Activated CD8-positive, alpha-beta memory T cell treated with anti-CD3 and anti-CD28 coated beads, Interleukin-2, amount 50 U/mL, for 24 hours (primary cell): ENCODE data around the gene CD27.
"Not testable (repeated sequence)": the region's sequence is repeated elsewhere in the genome, so short reads cannot be mapped to it uniquely, and the experiment has no call there.

Experiments used
- DNase-seq: peaks from one replicate; pipeline ENCODE4 v3.0.0-alpha.2; 2020; ENCODE audit errors: extremely low read depth

Gene CD27

DNA sequence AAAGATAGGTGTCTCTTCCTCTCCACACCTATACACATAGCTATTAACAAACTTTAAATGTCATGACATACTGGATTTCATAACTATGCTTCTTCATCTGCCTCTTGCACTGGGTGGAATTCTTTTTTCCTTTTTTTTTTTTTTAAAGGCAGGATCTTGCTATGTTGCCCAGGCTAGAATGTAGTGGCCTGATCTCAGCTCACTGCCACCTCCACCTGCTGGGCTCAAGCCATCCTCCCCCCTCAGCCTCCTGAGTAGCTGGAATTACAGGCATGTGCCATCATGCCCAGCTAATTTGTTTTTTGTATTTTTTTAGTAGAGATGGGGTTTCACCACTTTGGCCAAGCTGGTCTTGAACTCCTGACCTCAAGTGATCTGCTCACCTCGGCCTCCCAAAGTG, 43.5 kb downstream of the CD27 start:
- no peak for DNase-seq

DNA sequence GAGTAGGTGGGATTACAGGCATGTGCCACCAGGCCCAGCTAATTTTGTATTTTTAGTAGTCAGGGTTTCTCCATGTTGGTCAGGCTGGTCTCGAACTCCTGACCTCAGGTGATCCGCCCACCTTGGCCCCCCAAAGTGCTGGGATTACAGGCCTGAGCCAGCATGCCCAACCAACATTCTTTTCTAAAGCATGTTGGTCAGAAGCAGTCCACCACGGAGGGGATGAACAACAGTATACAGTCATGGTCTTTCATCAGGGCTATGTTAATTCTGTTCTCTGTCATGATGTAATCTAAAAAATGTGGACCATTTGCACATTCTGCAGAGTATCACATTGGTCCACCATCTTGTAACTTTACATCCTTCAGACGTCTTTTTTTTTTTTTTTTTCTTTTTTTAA, 44.7 kb downstream of the CD27 start:
- no peak for DNase-seq

DNA sequence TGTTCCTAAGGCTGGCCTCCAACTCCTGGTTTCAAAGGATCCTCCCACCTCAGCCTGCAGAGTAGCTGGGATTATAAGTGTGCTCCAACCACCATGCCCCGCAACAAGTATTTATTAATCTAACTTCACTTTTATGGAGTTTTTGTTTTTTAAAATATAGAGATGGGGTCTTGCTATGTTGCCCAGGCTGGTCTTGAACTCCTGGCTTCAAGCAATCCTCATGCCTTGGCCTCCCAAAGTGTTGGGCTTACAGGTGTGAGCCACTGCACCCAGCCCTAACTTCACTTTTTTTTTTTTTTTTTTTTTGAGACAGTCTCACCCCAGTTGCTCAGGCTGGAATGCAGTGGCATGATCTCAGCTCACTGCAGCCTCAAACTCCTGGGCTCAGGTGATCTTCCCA, 45.9 kb downstream of the CD27 start:
- DNase-seq = not testable (repeated sequence)

DNA sequence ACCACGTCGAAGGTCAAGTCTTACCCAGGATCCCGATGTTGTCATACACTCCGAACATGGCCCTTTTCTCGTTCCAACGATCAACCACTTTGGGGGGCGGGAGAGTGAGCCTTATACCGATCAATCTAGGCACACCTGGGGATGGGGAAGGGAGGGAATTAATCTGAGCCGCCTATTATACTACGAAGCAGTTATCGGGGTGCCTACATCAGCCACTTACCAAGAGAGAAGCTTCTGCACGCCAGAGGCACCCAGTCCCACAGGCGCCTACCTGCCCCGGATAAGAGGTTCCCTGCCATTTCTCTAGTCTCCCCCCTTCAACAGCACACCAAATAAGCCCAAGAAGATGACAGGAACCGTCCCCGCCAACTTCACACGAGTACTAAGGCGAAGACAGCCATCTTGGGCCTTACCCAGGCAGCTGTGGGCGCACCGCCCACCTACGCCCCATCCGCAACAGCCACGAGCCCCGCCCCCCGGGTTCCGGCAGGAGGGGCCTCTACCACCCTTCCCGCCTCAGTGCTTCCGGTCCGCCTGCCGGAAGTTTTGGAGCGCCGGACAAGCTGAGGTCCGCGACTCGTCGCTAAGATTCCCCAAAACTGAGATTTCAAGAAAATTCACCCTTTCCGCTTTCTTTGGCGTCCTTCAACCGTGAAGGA, 48.2 kb downstream of the CD27 start, which contains the start of gene MRPL51:
Gene MRPL51 (minus strand): TSS at position 425 of the 659 bp plus-strand sequence. CDS start 126 bp downstream, at position 299.
- peak; percentile 94 for DNase-seq

DNA sequence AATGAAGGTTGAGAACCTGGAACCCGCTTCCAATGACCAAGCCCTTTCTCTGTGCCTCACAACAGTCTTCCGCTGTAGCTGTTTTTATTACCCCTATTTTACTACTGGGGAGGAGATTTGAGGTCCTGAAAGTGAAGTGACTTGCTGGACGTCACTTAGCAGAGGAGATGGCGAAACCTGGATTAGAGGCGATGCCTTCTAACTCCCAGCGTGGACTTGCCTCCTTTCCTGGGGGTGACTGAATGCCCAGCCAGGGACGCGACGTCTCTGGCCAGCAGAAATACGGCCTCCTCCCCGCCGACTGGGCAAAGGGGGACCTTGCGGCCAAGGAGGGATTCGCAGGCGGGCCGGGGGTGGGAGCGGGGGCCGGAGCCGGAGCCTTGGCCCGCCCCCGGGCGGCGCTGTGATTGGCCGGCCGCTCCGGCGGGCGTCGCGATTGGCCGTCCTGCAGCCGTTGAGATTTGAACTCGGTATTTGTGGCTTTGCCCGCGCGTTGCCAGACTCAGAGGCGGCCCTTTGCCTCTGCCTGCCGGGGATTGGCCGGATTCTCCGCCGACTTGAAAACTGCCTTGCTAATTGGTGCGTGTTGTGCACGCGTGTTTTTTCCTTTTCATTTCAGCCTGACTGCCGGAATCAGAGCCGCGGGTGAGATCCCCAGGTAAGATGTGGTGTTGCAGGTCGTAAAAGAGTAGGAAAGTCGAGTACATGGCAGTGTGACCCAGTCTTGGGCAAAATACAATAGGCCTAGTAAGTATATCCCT, 48.9 kb downstream of the CD27 start, which contains the start of gene NCAPD2:
Gene NCAPD2 (plus strand): TSS at position 606 of the 761 bp plus-strand sequence. CDS start 997 bp downstream, outside the sequence.
- peak; percentile 87 for DNase-seq

DNA sequence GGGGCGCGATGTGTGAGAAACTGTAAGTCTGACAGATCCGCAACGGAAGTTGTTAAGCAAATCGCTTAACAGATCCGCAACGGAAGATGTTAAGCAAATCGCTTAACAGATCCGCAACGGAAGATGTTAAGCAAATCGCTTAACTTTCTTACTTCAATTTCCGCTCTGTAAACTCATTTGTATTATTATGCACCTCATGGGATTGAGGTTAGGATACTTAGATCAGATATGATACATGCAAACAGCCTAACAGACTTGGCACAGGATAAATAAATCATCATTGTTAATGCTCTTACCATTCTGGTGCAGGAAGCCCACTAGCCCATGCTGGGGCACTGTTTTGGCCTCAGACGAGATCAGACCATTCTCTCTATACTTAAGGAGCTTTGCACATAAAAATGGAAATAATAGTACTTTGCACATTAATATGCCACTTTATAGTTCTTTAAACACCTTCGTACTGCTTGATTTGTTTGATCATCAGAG, 49.5 kb downstream of the CD27 start:
- no peak for DNase-seq

DNA sequence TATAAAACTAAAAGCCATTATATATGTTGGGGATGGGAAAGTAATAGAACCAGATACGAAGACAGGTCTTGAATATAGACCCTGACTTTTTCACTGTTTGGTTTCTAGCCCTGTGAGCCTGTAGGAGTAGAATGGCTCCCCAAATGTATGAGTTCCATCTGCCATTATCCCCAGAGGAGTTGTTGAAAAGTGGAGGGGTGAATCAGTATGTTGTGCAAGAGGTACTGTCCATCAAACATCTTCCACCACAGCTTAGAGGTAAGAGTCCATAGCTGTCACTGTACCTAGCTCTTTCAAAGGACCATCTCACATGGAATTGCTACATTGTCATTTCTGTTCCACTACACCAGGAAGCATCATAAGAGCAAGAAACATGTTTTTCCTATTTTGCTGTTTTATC, 50.2 kb downstream of the CD27 start:
- no peak for DNase-seq

DNA sequence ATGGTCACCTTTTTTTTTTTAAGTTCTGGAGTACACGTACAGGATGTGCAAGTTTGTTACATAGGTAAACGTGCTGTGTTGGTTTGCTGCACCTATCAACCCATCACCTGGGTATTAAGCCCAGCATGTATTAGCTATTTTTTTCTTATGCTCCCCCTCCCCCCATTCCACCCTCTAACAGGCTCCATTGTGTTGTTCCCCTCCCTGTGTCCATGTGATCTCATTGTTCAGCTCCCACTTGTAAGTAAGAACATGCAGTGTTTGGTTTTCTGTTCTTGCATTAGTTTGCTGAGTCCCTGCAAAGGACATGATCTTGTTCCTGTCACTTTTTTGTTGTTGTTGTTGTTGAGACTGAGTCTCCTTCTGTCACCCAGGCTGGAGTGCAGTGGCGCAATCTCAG, 52.5 kb downstream of the CD27 start:
- not testable (repeated sequence) for DNase-seq

DNA sequence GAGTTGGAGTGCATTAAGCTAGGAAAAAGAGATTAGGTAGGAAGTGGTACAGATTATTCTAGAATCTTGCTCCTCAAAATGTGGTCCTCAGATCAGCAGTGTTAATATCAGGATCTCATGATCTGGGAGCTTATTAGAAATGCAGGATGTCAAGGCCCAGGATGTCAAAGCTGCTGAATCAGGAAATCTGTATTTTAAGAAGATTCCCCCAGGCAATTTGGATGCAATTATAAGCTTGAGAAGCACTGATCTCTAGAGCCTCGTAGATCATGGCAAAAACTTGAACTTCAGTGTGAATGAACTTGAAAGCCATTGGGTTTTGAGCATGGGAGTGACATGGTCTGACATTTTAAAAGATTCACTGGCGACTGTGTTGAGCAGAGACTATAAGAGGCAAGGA, 55.7 kb downstream of the CD27 start:
- no peak for DNase-seq
